Activated CD8-positive, alpha-beta T cell treated with anti-CD3 and anti-CD28 coated beads for 36 hours (primary cell): ENCODE results near the gene AARS1. TPM values are rescaled to one million over a fixed set of nuclear protein-coding genes. Genes with fewer than 3 reads are reported as not detected.
A peak's percentile ranks its signal among the peaks of the same experiment; 100 is the strongest.
"Not testable (repeated sequence)": the region's sequence is repeated elsewhere in the genome, so short reads cannot be mapped to it uniquely, and the experiment has no call there.

Experiments
- ATAC-seq: fragments of 200-7000 bp; cut with Tn5 transposase; one replicate; pipeline ENCODE4 v1.10.0; 2021; ENCODE audit warnings: mild to moderate bottlenecking, moderate library complexity
- CTCF ChIA-PET: fragments of 350-600 bp; sonication (Branson Sonifier 250); formaldehyde crosslinking; loops from one replicate; lab custom pipeline; 2021; ENCODE audit warnings: antibody characterized with exemption; lab: Charles Lee
- POLR2A ChIA-PET: fragments of 350-600 bp; sonication (Branson Sonifier 250); formaldehyde crosslinking; loops from one replicate; lab custom pipeline; 2021; ENCODE audit warnings: antibody characterized with exemption; lab: Charles Lee
- DNase-seq: peaks from one replicate; pipeline ENCODE4 v3.0.0-alpha.2; 2020
- H3K27ac Mint-ChIP-seq: one replicate; pipeline ENCODE4 v1.8.0; 2021; ENCODE audit warnings: mild to moderate bottlenecking, mixed read lengths
- H3K27me3 Mint-ChIP-seq: one replicate; pipeline ENCODE4 v1.8.0; 2021; ENCODE audit warnings: mixed read lengths
- H3K36me3 Mint-ChIP-seq: one replicate; pipeline ENCODE4 v1.8.0; 2021; ENCODE audit warnings: low read depth, mixed read lengths
- H3K4me1 Mint-ChIP-seq: one replicate; pipeline ENCODE4 v1.8.0; 2021; ENCODE audit warnings: low read depth, mixed read lengths
- H3K4me3 Mint-ChIP-seq: one replicate; pipeline ENCODE4 v1.8.0; 2021; ENCODE audit warnings: mild to moderate bottlenecking, moderate library complexity, mixed read lengths
- H3K9me3 Mint-ChIP-seq: one replicate; pipeline ENCODE4 v1.8.0; 2021; ENCODE audit warnings: mixed read lengths
- CTCF ChIP-seq: fragments of 200-600 bp; IDR thresholded peaks from one replicate; pipeline ENCODE4 v1.8.0; 2022; ENCODE audit warnings: antibody characterized with exemption, mild to moderate bottlenecking
- intact Hi-C: fragments of 100-400 bp; cut with micrococcal nuclease; formaldehyde crosslinking; loops from one replicate; pipeline ENCODE4 v1.10.0; 2022
- total RNA-seq, 2 experiments: library from RNA; stranded (reverse); gene quantifications; one replicate each; pipeline ENCODE4 v1.2.3, GENCODE V29; 2021

AARS1 gene
- total RNA-seq, 2 experiments from 2014 or later, result 160 to 162 TPM

GRCh38 chr16:70252355-70252988 lies 36.8 kb downstream of the AARS1 start:
- ChIA-PET CTCF (interaction anchor here (0.7 to 7.0 kb wide), 19 partner anchors 8 to 313 kb away, joined by 3 to 52 read pairs (median 4); partner anchors contain the start of gene AARS1), POLR2A (interaction anchor here (0.6 to 3.8 kb wide), 10 partner anchors 9 to 324 kb away, joined by 3 to 28 read pairs (median 6); partner anchors contain the start of genes AARS1, COG4, DDX19B and SF3B3)
- peaks cover 18% of the 10 kb centered on the region for H3K4me1 Mint-ChIP-seq
- peaks cover 50% of the 10 kb centered on the region for H3K36me3 Mint-ChIP-seq
- peak overlapping the region; percentile 84 for H3K4me3 Mint-ChIP-seq
- H3K9me3 Mint-ChIP-seq, result no peaks in the 10 kb centered on the region
- no peaks in the 10 kb centered on the region for H3K27me3 Mint-ChIP-seq
- DNase-seq (peak; percentile 47), ATAC-seq (no peak)
- intact Hi-C loops, result no loop called here
- H3K27ac Mint-ChIP-seq, result no peak overlapping the region
- peak; percentile 53 for TF ChIP-seq CTCF

GRCh38 chr16:70251629-70252354 lies 37.5 kb downstream of the AARS1 start, which contains the start of gene EXOSC6:
Gene EXOSC6 (minus strand): TSS chr16:70251940. CDS start chr16:70251900, 40 bp downstream.
- POLR2A ChIA-PET, result interaction anchor here (0.8 to 3.8 kb wide), 10 partner anchors 10 to 297 kb away, joined by 3 to 28 read pairs (median 6); partner anchors contain the start of genes AARS1, COG4, DDX19B and SF3B3
- peak; percentile 84 for TF ChIP-seq CTCF
- intact Hi-C loops, result no loop called here
- peaks cover 19% of the 10 kb centered on the region for H3K4me1 Mint-ChIP-seq
- H3K36me3 Mint-ChIP-seq, result peaks cover 50% of the 10 kb centered on the region
- ATAC-seq, result peak; percentile 97
- H3K27me3 Mint-ChIP-seq, result no peaks in the 10 kb centered on the region
- H3K27ac Mint-ChIP-seq, result peak within 1 kb of the TSS; percentile 93
- peak; percentile 96 for DNase-seq
- H3K9me3 Mint-ChIP-seq, result no peaks in the 10 kb centered on the region
- H3K4me3 Mint-ChIP-seq, result peak within 1 kb of the TSS; percentile 88
- CTCF ChIA-PET, result interaction anchor here (0.7 to 7.0 kb wide), 21 partner anchors 8 to 314 kb away, joined by 3 to 52 read pairs (median 3); partner anchors contain the start of gene AARS1

- no peak for TF ChIP-seq CTCF
- no peaks in the 10 kb centered on the region for H3K9me3 Mint-ChIP-seq
- intact Hi-C loops, result no loop called here
- DNase-seq (peak; percentile 41), ATAC-seq (peak; percentile 45)
- CTCF ChIA-PET, result interaction anchor here (1.0 to 7.0 kb wide), 14 partner anchors 9 to 314 kb away, joined by 3 to 52 read pairs (median 4); partner anchors contain the start of gene AARS1
- H3K27ac Mint-ChIP-seq, result peak overlapping the region; percentile 84
- no peaks in the 10 kb centered on the region for H3K27me3 Mint-ChIP-seq
- H3K36me3 Mint-ChIP-seq, result peaks cover 48% of the 10 kb centered on the region
- peak overlapping the region; percentile 88 for H3K4me3 Mint-ChIP-seq
- peaks cover 24% of the 10 kb centered on the region for H3K4me1 Mint-ChIP-seq
- POLR2A ChIA-PET, result interaction anchor here (0.8 to 3.8 kb wide), 10 partner anchors 11 to 272 kb away, joined by 3 to 28 read pairs (median 6); partner anchors contain the start of genes AARS1, COG4, DDX19A and DDX19B
These were observed 38.3 kb downstream of the AARS1 start for GRCh38 chr16:70250748-70251628.

GRCh38 chr16:70249697-70250096 lies 39.6 kb downstream of the AARS1 start:
- H3K4me3 Mint-ChIP-seq, result peak overlapping the region; percentile 88
- ATAC-seq, H3K9me3 Mint-ChIP-seq, DNase-seq, intact Hi-C loops, H3K27me3 Mint-ChIP-seq: not testable (repeated sequence)
- ChIA-PET POLR2A (interaction anchor here (0.7 to 3.8 kb wide), 4 partner anchors 9 to 97 kb away, joined by 3 to 28 read pairs (median 5); partner anchors contain the start of gene DDX19A), CTCF (interaction anchor here (0.7 to 2.4 kb wide), 2 partner anchors 18 to 730 kb away, joined by 3 to 8 read pairs; no protein-coding TSS in a partner anchor)
- H3K27ac Mint-ChIP-seq, result peak overlapping the region; percentile 54
- H3K36me3 Mint-ChIP-seq, result peaks cover 41% of the 10 kb centered on the region
- peaks cover 27% of the 10 kb centered on the region for H3K4me1 Mint-ChIP-seq

- CTCF ChIA-PET, H3K27ac Mint-ChIP-seq, H3K36me3 Mint-ChIP-seq, ATAC-seq, DNase-seq, H3K27me3 Mint-ChIP-seq, intact Hi-C loops, H3K4me1 Mint-ChIP-seq, H3K9me3 Mint-ChIP-seq, POLR2A ChIA-PET, H3K4me3 Mint-ChIP-seq: not testable (repeated sequence)
These were observed 50.5 kb downstream of the AARS1 start for GRCh38 chr16:70238773-70239172.

GRCh38 chr16:70231831-70232230 lies 57.5 kb downstream of the AARS1 start:
- ATAC-seq, POLR2A ChIA-PET, H3K27ac Mint-ChIP-seq, H3K9me3 Mint-ChIP-seq, H3K4me1 Mint-ChIP-seq, CTCF ChIA-PET, H3K4me3 Mint-ChIP-seq, DNase-seq, intact Hi-C loops, H3K27me3 Mint-ChIP-seq: not testable (repeated sequence)
- peaks cover 13% of the 10 kb centered on the region for H3K36me3 Mint-ChIP-seq

GRCh38 chr16:70226024-70226423 lies 63.3 kb downstream of the AARS1 start:
- H3K4me1 Mint-ChIP-seq, DNase-seq, intact Hi-C loops, H3K27me3 Mint-ChIP-seq, H3K9me3 Mint-ChIP-seq, CTCF ChIA-PET, H3K36me3 Mint-ChIP-seq, H3K27ac Mint-ChIP-seq, H3K4me3 Mint-ChIP-seq, ATAC-seq, POLR2A ChIA-PET: not testable (repeated sequence)

GRCh38 chr16:70225430-70225829 lies 63.9 kb downstream of the AARS1 start:
- not testable (repeated sequence) for H3K36me3 Mint-ChIP-seq, DNase-seq

More at GRCh38 chr16:70225430-70225829, 63.9 kb downstream of the AARS1 start:
- ATAC-seq, H3K27me3 Mint-ChIP-seq, intact Hi-C loops, H3K9me3 Mint-ChIP-seq, CTCF ChIA-PET, POLR2A ChIA-PET, H3K4me3 Mint-ChIP-seq, H3K4me1 Mint-ChIP-seq, H3K27ac Mint-ChIP-seq: not testable (repeated sequence)
